ENCODE results near the gene ATXN7L1. TPM values are rescaled to one million over a fixed set of nuclear protein-coding genes. Genes with fewer than 3 reads are reported as not detected.

ATXN7L1 gene
- total and polyA plus RNA-seq, 9 donors, result 5.0 to 17.6 (median 11.4) TPM

- 83 to 98% (median 92%) methylated on average over 2 of the region's 2 CpGs for WGBS, 3 donors
- intact Hi-C loops (cut with DNase I), result no loop called here
- H3K4me1 ChIP-seq (ENCODE audit: insufficient read depth), result peaks cover 1% of the 10 kb centered on the region
These were observed 12.5 kb downstream of the ATXN7L1 start for GRCh38 chr7:105863876-105864275.

GRCh38 chr7:105862770-105863169 lies 13.6 kb downstream of the ATXN7L1 start:
- Histone ChIP-seq H3K4me1 (ENCODE audit: insufficient read depth) (peaks cover 1% of the 10 kb centered on the region), H3K4me3 (no peak overlapping the region), H3K36me3 (no peaks in the 10 kb centered on the region), H3K27ac (no peak overlapping the region), H3K27me3 (no peaks in the 10 kb centered on the region), H3K9me3 (no peaks in the 10 kb centered on the region)
- no peak for DNase-seq
- intact Hi-C loops (cut with DNase I), result no loop called here
- TF ChIP-seq CTCF (IDR thresholded peaks at IDR 0.05) (no peak), POLR2A (IDR thresholded peaks at IDR 0.05) (no peak), EP300 (IDR thresholded peaks at IDR 0.05) (no peak)
- WGBS, 3 donors, result 93 to 99% (median 96%) methylated on average over 4 of the region's 4 CpGs

More at GRCh38 chr7:105863876-105864275, 12.5 kb downstream of the ATXN7L1 start:
- Histone ChIP-seq H3K27me3 (no peaks in the 10 kb centered on the region), H3K4me3 (no peak overlapping the region), H3K27ac (no peak overlapping the region), H3K9me3 (no peaks in the 10 kb centered on the region), H3K36me3 (no peaks in the 10 kb centered on the region)
- TF ChIP-seq CTCF (IDR thresholded peaks at IDR 0.05), result no peak
- TF ChIP-seq EP300 (IDR thresholded peaks at IDR 0.05), result no peak
- no peak for TF ChIP-seq POLR2A (IDR thresholded peaks at IDR 0.05)
- DNase-seq, result no peak

GRCh38 chr7:105862276-105862675 lies 14.1 kb downstream of the ATXN7L1 start:
- H3K27me3 ChIP-seq, result no peaks in the 10 kb centered on the region
- WGBS, 3 donors, result 85 to 91% (median 87%) methylated on average over 5 of the region's 5 CpGs
- intact Hi-C loops (cut with DNase I), result no loop called here

GRCh38 chr7:105861224-105861623 lies 15.2 kb downstream of the ATXN7L1 start:
- no peaks in the 10 kb centered on the region for H3K9me3 ChIP-seq
- no peaks in the 10 kb centered on the region for H3K36me3 ChIP-seq
- no peak for TF ChIP-seq POLR2A (IDR thresholded peaks at IDR 0.05)
- no peak for TF ChIP-seq CTCF (IDR thresholded peaks at IDR 0.05)
- no peak for TF ChIP-seq EP300 (IDR thresholded peaks at IDR 0.05)
- no peak overlapping the region for H3K27ac ChIP-seq
- H3K4me3 ChIP-seq, result no peak overlapping the region
- H3K27me3 ChIP-seq, result no peaks in the 10 kb centered on the region
- intact Hi-C loops (cut with DNase I), result no loop called here
- peaks cover 1% of the 10 kb centered on the region for H3K4me1 ChIP-seq (ENCODE audit: insufficient read depth)
- no peak for DNase-seq
- 60 to 72% (median 69%) methylated on average over 5 of the region's 5 CpGs for WGBS, 3 donors

More at GRCh38 chr7:105862276-105862675, 14.1 kb downstream of the ATXN7L1 start:
- no peaks in the 10 kb centered on the region for H3K9me3 ChIP-seq
- H3K4me1 ChIP-seq (ENCODE audit: insufficient read depth), result peaks cover 1% of the 10 kb centered on the region
- H3K27ac ChIP-seq, result no peak overlapping the region
- H3K4me3 ChIP-seq, result no peak overlapping the region
- no peak for TF ChIP-seq POLR2A (IDR thresholded peaks at IDR 0.05)
- TF ChIP-seq CTCF (IDR thresholded peaks at IDR 0.05), result no peak
- no peak for TF ChIP-seq EP300 (IDR thresholded peaks at IDR 0.05)
- no peak for DNase-seq
- H3K36me3 ChIP-seq, result no peaks in the 10 kb centered on the region
